HFFc6 (cell line): ENCODE results near the gene DENND1C. TPM values are rescaled to one million over a fixed set of nuclear protein-coding genes. Genes with fewer than 3 reads are reported as not detected.

Experiments used
- DNase-seq: peaks from one replicate; pipeline ENCODE4 v3.0.0-alpha.2; 2018
- H3K27ac Mint-ChIP-seq: 2 replicates; pipeline ENCODE4 v1.8.0; 2020; ENCODE audit warnings: mild to moderate bottlenecking, mixed read lengths
- H3K27me3 Mint-ChIP-seq: 2 replicates; pipeline ENCODE4 v1.8.0; 2021; ENCODE audit warnings: mild to moderate bottlenecking, moderate library complexity, mixed read lengths; ENCODE audit not compliant: insufficient read depth
- H3K36me3 Mint-ChIP-seq: 2 replicates; pipeline ENCODE4 v1.8.0; 2021; ENCODE audit warnings: low read depth, mixed read lengths
- H3K4me1 Mint-ChIP-seq: 2 replicates; pipeline ENCODE4 v1.8.0; 2020; ENCODE audit warnings: low read depth, mixed read lengths
- H3K4me3 Mint-ChIP-seq: 2 replicates; pipeline ENCODE4 v1.8.0; 2020; ENCODE audit warnings: mild to moderate bottlenecking, moderate library complexity, mixed read lengths
- H3K9me3 Mint-ChIP-seq: 2 replicates; pipeline ENCODE4 v1.8.0; 2020; ENCODE audit warnings: mild to moderate bottlenecking, mixed read lengths
- total RNA-seq, 6 experiments: library from RNA; stranded (reverse); fragmentation: NEBNext Ultra II Directional; extraction: Animal tissue kit (Norgen Biotek cat#: 25700); gene quantifications; 2 replicates in 1 of 6; 3 replicates in 5 of 6; pipeline ENCODE4 v1.2.3, GENCODE V29; 2021
- TF ChIP-seq, protein P1 (sequence below): fragments of 200-600 bp; sonication (generic); IDR thresholded peaks from 2 replicates; pipeline ENCODE4 v1.5.0; 2021; ENCODE audit warnings: antibody characterized with exemption, mild to moderate bottlenecking

The DENND1C gene
- total RNA-seq, 6 experiments from 2014 or later: not detected

DNA sequence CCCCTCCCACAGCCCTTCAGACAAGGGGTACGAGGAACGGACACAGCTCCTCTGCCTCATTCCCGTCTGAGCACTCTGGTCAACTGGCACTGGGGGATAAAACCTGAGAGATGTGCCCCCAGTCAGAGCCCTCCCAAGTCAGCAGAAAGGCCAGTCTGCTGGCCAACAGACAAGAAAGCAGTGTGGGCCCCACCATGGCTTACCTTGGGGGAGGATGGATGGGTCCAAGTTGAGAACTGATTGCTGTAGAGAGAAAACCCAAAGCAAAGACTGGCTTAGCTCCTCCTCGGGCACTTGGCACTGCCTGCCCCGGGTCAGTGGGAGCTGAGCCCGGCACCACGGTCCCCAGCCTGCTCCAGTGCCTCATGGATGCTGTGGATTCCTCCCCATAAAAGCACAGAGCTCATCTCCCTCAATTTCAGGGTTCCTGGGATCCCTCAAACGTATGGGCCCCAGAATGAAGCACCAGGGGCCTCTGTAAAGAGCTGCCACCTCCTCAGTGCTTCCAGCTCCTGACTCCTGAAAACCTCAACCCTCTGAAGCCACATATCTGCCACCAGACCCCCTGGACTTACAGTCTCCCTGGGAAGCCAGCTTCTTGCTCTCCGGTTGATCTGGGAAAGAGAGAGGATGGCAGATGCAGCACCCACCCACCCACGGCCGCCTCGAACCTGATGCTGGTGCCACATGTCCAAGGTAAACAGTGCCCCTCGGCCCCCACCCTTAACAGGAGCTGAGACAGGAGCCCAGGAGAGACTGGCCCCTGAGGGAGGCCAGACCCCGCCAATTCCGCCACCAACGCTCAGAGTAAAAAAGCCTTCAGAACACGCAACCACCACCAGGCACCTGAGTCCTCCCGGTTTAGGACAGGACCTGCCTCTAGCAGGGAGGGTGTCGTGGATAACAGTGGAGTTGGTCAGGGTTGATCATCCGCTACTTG is 60.2 kb downstream of the DENND1C start:
- peak overlapping the region; percentile 34; the same call in 1 of the 2 replicates for H3K27ac Mint-ChIP-seq
- DNase-seq: no peak

DNA sequence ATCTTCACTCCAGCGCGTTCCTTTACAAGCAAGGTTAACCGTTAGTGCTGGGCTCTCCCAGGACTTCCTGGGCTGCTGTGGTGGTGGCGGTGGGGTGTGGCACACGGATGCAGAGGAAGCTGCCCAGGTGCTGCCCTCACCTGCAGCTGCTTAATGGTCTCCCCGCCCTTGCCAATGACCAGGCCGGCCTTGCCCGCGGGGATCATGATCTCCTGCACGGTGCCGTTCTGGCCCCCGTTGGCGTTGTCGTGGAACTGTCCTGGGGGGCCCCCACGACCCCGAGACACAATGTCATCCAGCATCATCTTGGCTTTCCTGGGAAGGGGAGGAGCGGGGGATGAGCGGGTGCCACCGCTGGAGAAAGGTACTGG is 63.0 kb downstream of the DENND1C start:
- H3K27me3 Mint-ChIP-seq: peaks cover 1% of the 10 kb centered on the region; the same call in 1 of the 2 replicates
- no peaks in the 10 kb centered on the region for H3K9me3 Mint-ChIP-seq
- H3K4me1 Mint-ChIP-seq: peaks cover 17% of the 10 kb centered on the region
- H3K4me3 Mint-ChIP-seq: no peak overlapping the region
- TF ChIP-seq, protein P1, sequence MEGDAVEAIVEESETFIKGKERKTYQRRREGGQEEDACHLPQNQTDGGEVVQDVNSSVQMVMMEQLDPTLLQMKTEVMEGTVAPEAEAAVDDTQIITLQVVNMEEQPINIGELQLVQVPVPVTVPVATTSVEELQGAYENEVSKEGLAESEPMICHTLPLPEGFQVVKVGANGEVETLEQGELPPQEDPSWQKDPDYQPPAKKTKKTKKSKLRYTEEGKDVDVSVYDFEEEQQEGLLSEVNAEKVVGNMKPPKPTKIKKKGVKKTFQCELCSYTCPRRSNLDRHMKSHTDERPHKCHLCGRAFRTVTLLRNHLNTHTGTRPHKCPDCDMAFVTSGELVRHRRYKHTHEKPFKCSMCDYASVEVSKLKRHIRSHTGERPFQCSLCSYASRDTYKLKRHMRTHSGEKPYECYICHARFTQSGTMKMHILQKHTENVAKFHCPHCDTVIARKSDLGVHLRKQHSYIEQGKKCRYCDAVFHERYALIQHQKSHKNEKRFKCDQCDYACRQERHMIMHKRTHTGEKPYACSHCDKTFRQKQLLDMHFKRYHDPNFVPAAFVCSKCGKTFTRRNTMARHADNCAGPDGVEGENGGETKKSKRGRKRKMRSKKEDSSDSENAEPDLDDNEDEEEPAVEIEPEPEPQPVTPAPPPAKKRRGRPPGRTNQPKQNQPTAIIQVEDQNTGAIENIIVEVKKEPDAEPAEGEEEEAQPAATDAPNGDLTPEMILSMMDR: no peak
- H3K27ac Mint-ChIP-seq: no peak overlapping the region
- DNase-seq: no peak
- peaks cover 18% of the 10 kb centered on the region for H3K36me3 Mint-ChIP-seq

More for the DNA sequence above, 60.2 kb downstream of the DENND1C start:
- H3K9me3 Mint-ChIP-seq: no peaks in the 10 kb centered on the region
- TF ChIP-seq, protein P1: no peak
- H3K36me3 Mint-ChIP-seq: peaks cover 23% of the 10 kb centered on the region
- no peak overlapping the region for H3K4me3 Mint-ChIP-seq
- H3K27me3 Mint-ChIP-seq: peaks cover 5% of the 10 kb centered on the region; the same call in 1 of the 2 replicates
- peaks cover 26% of the 10 kb centered on the region for H3K4me1 Mint-ChIP-seq

DNA sequence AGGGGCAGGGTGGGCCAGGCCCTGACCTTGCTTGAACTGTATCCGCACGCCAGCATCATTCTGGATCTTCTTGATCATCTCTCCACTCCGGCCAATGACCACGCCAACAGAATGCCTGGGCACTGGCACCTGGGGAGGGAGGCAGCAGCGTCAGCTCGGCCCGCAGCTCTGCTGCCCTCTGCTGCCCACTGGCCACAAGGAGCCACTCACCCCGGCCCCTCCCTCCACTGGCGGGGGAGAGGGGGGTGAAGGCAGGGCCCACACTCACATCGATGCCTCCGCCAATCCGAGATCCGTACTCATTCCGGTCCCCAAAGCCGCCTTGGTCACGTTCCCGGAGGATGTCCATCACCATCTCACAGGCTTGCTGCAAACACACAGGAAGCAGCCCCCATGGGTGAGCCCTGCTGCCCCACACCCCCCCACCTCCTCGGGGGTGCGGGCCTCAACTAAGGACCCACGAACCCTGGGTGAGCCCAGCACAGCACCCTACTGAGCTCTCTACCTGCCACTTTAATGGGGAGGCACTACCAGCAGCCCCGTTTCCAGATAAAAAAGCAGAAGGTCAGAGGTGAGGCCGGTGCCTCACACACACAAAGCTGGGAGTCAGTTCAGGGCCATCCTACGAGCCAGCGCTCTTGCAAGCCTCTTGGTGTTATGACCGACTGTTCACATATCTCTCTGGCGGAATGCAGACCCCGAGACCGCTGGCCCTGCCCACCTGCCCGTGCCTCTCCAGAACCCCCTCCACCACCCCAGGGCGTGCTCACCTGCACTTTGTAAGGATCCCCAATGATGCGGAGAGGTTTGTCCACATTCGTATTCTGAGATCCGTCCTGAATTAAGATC is 63.6 kb downstream of the DENND1C start:
- Mint-ChIP-seq H3K27ac (no peak overlapping the region), H3K4me1 (peaks cover 11% of the 10 kb centered on the region), H3K4me3 (no peak overlapping the region), H3K27me3 (peaks cover 1% of the 10 kb centered on the region; the same call in 1 of the 2 replicates), H3K36me3 (peaks cover 18% of the 10 kb centered on the region), H3K9me3 (no peaks in the 10 kb centered on the region)
- DNase-seq: no peak
- TF ChIP-seq, protein P1: peak; percentile 62

Other genes starting within 250 kb of the DENND1C start
- gene MLLT1, start 201.8 kb downstream of the DENND1C start, total RNA-seq: 10 to 100 TPM; 54.6 to 69.4 (median 59.5) TPM
- not detected for gene ACER1, start 148.2 kb downstream of the DENND1C start, total RNA-seq
- 100 to 1,000 TPM; 106 to 114 (median 107) TPM for gene CLPP, start 120.3 kb downstream of the DENND1C start, total RNA-seq
- 10 to 100 TPM; 40.8 to 60.7 (median 47.9) TPM for gene ALKBH7, start 109.0 kb downstream of the DENND1C start, total RNA-seq
- 1 to 10 TPM; 1.1 to 2.0 (median 1.5) TPM for gene PSPN, start 105.9 kb downstream of the DENND1C start, total RNA-seq
- gene GTF2F1, start 88.6 kb downstream of the DENND1C start, total RNA-seq: 10 to 100 TPM; 70.4 to 75.1 (median 71.4) TPM
- 100 to 1,000 TPM; 259 to 312 (median 301) TPM for gene KHSRP, start 57.0 kb downstream of the DENND1C start, total RNA-seq
- gene SLC25A41, start 48.0 kb downstream of the DENND1C start, total RNA-seq: not detected
- gene SLC25A23, start 22.0 kb downstream of the DENND1C start, total RNA-seq: 10 to 100 TPM; 15.4 to 25.3 (median 16.8) TPM
- gene CRB3, start 17.5 kb downstream of the DENND1C start, total RNA-seq: not detected
- gene TUBB4A, start 20.5 kb upstream of the DENND1C start, total RNA-seq: not detected
- 1 to 10 TPM in 4 of 6 experiments, under 1 TPM in 2; 0.57 to 3.7 (median 3.2) TPM for gene TNFSF9, start 49.2 kb upstream of the DENND1C start, total RNA-seq
- not detected for gene CD70, start 109.4 kb upstream of the DENND1C start, total RNA-seq
- gene TNFSF14, start 188.4 kb upstream of the DENND1C start, total RNA-seq: not detected
- gene C3, start 238.9 kb upstream of the DENND1C start, total RNA-seq: 1 to 10 TPM in 4 of 6 experiments, under 1 TPM in 2; 0.82 to 1.5 (median 1.2) TPM